Thymus (tissue), 11 donors: ENCODE data around the gene RNU5B-1. TPM values are rescaled to one million over a fixed set of nuclear protein-coding genes. Genes with fewer than 3 reads are reported as not detected.
"Not testable (repeated sequence)": the region's sequence is repeated elsewhere in the genome, so short reads cannot be mapped to it uniquely, and the experiment has no call there.

Experiments
- DNase-seq, 9 donors: peaks; one replicate each; pipeline ENCODE4 v3.0.0-alpha.2; 2013; ENCODE audit warnings: low spot score in 9 of 9, low read depth in 6 of 9, missing footprints in 1 of 9
- H3K27ac ChIP-seq, 2 donors: one replicate each; pipeline ENCODE4 v1.5.1; 2013; ENCODE audit warnings: control low read depth in 1 of 2, low read depth in 1 of 2, low read length in 1 of 2, mild to moderate bottlenecking in 1 of 2, moderate library complexity in 1 of 2
- H3K27me3 ChIP-seq, 2 donors: one replicate each; pipeline ENCODE4 v1.5.1; 2013; ENCODE audit warnings: low read length in 1 of 2; ENCODE audit not compliant: control insufficient read depth in 2 of 2, insufficient read depth in 1 of 2
- H3K36me3 ChIP-seq, 2 donors: one replicate each; pipeline ENCODE4 v1.5.1; 2013; ENCODE audit warnings: low read length in 1 of 2, mild to moderate bottlenecking in 1 of 2, moderate library complexity in 1 of 2; ENCODE audit not compliant: control insufficient read depth in 2 of 2, insufficient read depth in 2 of 2
- H3K4me1 ChIP-seq, 2 donors: one replicate each; pipeline ENCODE4 v1.5.1; 2013; ENCODE audit warnings: low read length in 2 of 2; ENCODE audit not compliant: control insufficient read depth in 2 of 2, insufficient read depth in 2 of 2
- H3K4me3 ChIP-seq, 2 donors: one replicate each; pipeline ENCODE4 v1.5.1; 2013; ENCODE audit warnings: low read length in 2 of 2, control low read depth in 1 of 2, mild to moderate bottlenecking in 1 of 2
- H3K9me3 ChIP-seq, 2 donors: one replicate each; pipeline ENCODE4 v1.5.1; 2013; ENCODE audit warnings: low read length in 1 of 2, mild to moderate bottlenecking in 1 of 2; ENCODE audit not compliant: control insufficient read depth in 2 of 2, insufficient read depth in 1 of 2
- WGBS: extraction: QIAGEN DNeasy Blood & Tissue Kit; methylation state at CpG from one replicate; pipeline ENCODE4 v1.1.7; 2013; 5-methylcytosine and 5-hydroxymethylcytosine counted together
- polyA plus RNA-seq: library from polyadenylated mRNA; stranded (reverse); fragments of 200-250 nt; gene quantifications from one replicate; pipeline ENCODE4 v1.2.3, GENCODE V29; 2013
- total RNA-seq: library from RNA; stranded (reverse); fragments of 120-200 nt; gene quantifications from one replicate; pipeline ENCODE4 v1.2.4, GENCODE V29; 2013
- donor health status: healthy.

The RNU5B-1 gene
- total and polyA plus RNA-seq, 2 donors: 2,123 TPM; not detected in 1

GRCh38 chr15:65266469-65266868, 38.0 kb upstream of the RNU5B-1 start:
- H3K4me1 ChIP-seq: no peaks in the 10 kb centered on the region
- H3K27me3 ChIP-seq: no peaks in the 10 kb centered on the region
- no peaks in the 10 kb centered on the region for H3K9me3 ChIP-seq
- H3K4me3 ChIP-seq: no peak overlapping the region
- WGBS: 94% methylated on average over 5 of the region's 5 CpGs
- no peak overlapping the region for H3K27ac ChIP-seq
- peaks cover 23 to 28% of the 10 kb centered on the region in 2 donors for H3K36me3 ChIP-seq
- DNase-seq: no peak

- H3K36me3 ChIP-seq: peaks cover 12 to 25% of the 10 kb centered on the region in 2 donors
- no peak overlapping the region for H3K4me3 ChIP-seq
- DNase-seq: no peak
- H3K9me3 ChIP-seq: no peaks in the 10 kb centered on the region
- H3K27me3 ChIP-seq: no peaks in the 10 kb centered on the region
- 98% methylated on average over 4 of the region's 4 CpGs for WGBS
- H3K27ac ChIP-seq: no peak overlapping the region
- H3K4me1 ChIP-seq: no peaks in the 10 kb centered on the region
Observed at GRCh38 chr15:65268411-65268810, 36.1 kb upstream of the RNU5B-1 start.

GRCh38 chr15:65270811-65271545, 33.5 kb upstream of the RNU5B-1 start:
- not testable (repeated sequence) for H3K27me3 ChIP-seq, H3K4me3 ChIP-seq, H3K27ac ChIP-seq, H3K9me3 ChIP-seq
- DNase-seq: peak in 3 of 9 donors; percentile 23 to 44 (median 24)
- 71% methylated on average over 15 of the region's 15 CpGs for WGBS
- peaks cover 11 to 14% of the 10 kb centered on the region in 2 donors for H3K4me1 ChIP-seq
- peaks cover 12 to 20% of the 10 kb centered on the region in 2 donors for H3K36me3 ChIP-seq

DNA sequence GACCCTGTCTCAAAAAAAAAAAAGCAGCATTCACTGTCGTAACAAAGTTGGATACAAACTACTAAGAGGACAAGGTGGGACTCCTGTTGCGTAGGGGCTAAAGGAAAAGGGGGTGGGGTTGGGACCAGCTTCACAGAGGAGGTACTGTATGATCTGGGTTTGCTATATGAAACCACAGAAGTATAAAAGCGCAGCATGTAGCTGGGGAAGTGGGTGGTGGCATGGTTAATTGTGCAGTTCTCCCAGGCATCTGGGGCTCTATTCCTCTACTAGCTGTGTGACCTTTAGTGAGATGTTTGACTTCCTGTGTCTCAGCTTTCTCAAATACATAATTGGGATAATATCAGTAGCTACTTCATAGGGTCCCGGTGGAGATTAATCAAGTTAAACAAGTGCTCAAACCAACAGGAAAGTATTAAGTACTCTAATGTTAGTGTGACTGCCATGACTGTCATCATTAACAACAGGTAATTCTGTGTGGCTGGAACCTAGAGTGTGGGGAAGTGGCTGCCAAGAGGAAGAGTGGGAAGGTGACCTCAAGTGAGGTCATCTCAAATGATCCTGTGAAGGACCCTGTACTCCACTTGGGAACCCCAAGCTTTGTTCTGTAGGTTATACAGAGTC, 29.3 kb upstream of the RNU5B-1 start:
- 26% methylated on average over 4 of the region's 4 CpGs for WGBS

GRCh38 chr15:65275728-65276126, 28.8 kb upstream of the RNU5B-1 start:
- H3K27me3 ChIP-seq: no peaks in the 10 kb centered on the region
- H3K9me3 ChIP-seq: no peaks in the 10 kb centered on the region
- H3K4me1 ChIP-seq: peaks cover 11 to 17% of the 10 kb centered on the region in 2 donors
- H3K4me3 ChIP-seq: no peak overlapping the region
- peaks cover 0 to 6% of the 10 kb centered on the region in 2 donors for H3K36me3 ChIP-seq
- WGBS: 95% methylated on average over 2 of the region's 2 CpGs
- H3K27ac ChIP-seq: peak overlapping the region in 1 of 2 donors; percentile 62
- no peak for DNase-seq

More for the DNA sequence above, 29.3 kb upstream of the RNU5B-1 start:
- H3K4me3 ChIP-seq: no peak overlapping the region
- peaks cover under 1 to 11% of the 10 kb centered on the region in 2 donors for H3K36me3 ChIP-seq
- H3K9me3 ChIP-seq: no peaks in the 10 kb centered on the region
- H3K4me1 ChIP-seq: peaks cover 11 to 17% of the 10 kb centered on the region in 2 donors
- DNase-seq: peak in 5 of 9 donors; percentile 23 to 61 (median 33)
- H3K27ac ChIP-seq: peak overlapping the region; percentile 32 to 62
- H3K27me3 ChIP-seq: no peaks in the 10 kb centered on the region

DNA sequence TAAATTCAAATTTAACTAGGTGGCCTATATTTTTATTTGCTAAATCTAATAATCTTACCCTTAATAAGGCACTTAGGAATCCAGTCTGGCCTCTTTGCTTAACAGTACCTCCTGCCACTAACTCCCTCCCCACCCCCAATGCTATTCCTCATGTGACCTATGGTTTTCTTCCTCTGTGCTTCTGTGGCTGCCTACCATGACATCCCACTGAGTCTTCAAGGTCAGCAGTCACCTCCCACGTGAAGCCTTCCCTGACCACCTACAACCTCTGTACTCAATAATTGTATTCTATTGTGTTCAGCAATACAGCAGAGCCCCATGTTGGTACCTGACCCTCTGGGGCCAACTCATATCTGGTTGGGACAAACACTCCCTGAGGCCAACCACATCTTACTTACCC, 27.5 kb upstream of the RNU5B-1 start:
- H3K4me1 ChIP-seq: peaks cover 11 to 17% of the 10 kb centered on the region in 2 donors
- no peaks in the 10 kb centered on the region for H3K9me3 ChIP-seq
- peaks cover 0 to 4% of the 10 kb centered on the region in 2 donors for H3K36me3 ChIP-seq
- no peak overlapping the region for H3K27ac ChIP-seq
- no peak overlapping the region for H3K4me3 ChIP-seq
- H3K27me3 ChIP-seq: no peaks in the 10 kb centered on the region
- WGBS: 93% methylated on average over 1 of the region's 1 CpG
- DNase-seq: no peak

DNA sequence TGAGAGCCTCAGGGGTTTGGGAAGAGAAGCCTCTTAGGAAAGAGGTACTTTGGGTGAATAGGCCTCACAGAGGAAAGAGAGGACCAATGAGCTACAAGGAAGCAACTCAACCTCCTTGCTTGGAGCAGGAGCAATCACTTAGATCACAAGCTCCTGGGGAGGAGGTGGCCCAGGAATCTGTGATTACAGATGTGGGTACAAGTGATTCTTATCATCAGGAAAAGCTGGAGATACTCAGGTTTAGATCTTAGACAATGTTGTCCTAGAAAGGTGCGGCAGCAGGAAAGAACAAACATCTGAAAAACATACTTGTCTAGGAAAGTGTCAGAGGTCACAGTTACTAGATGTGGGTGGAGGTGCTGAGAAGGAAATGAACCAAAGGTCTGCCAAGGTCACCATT, 26.0 kb upstream of the RNU5B-1 start:
- Histone ChIP-seq H3K4me3 (no peak overlapping the region), H3K36me3 (peaks cover 3 to 6% of the 10 kb centered on the region in 2 donors), H3K27me3 (no peaks in the 10 kb centered on the region), H3K27ac (no peak overlapping the region), H3K4me1 (peaks cover 11 to 20% of the 10 kb centered on the region in 2 donors), H3K9me3 (no peaks in the 10 kb centered on the region)
- 93% methylated on average over 1 of the region's 1 CpG for WGBS
- DNase-seq: no peak

DNA sequence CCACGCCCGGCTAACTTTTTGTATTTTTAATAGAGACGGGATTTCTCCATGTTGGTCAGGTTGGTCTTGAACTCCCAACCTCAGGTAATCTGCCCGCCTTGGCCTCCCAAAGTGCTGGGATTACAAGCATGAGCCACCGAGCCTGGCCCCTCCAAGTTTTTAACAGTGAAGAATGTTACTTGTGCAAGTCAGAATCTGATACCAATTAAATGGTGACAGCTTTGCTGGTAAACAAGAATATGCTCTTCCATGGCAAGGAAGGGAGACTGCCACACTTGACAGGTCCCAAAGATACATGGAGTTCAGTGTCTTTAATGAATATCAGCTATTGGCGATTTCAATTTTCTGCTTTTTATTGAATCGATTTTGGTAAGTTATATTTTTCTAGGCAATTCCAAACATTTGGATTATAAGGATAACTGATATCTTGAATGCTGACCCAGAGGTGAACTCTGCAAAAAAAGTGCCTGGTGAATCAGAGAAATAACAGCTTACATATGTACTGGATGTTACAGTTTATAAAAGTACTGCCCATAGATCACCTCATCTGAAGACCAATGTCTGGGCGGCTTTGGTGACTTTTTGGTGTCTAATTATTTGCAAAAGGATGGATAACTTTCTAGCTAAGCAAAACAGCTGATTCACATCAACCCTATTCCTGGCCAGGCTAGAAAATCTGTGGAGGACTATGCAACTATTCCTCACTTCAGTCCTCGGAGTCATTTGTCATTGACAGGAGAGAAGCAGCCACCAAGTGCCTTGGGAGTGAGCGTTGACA, 19.0 kb upstream of the RNU5B-1 start:
- 80% methylated on average over 10 of the region's 10 CpGs for WGBS
- Histone ChIP-seq H3K4me3 (peak overlapping the region; percentile 71 to 90), H3K9me3 (no peaks in the 10 kb centered on the region), H3K27ac (peak overlapping the region in 1 of 2 donors; percentile 39), H3K36me3 (peaks cover 3% of the 10 kb centered on the region in 2 donors), H3K4me1 (peaks cover 16 to 25% of the 10 kb centered on the region in 2 donors), H3K27me3 (no peaks in the 10 kb centered on the region)
- DNase-seq: no peak
